ENCODE measurements around the gene RPL3.

- TF ChIP-seq POLR2A (IDR thresholded peaks at IDR 0.05) (no peak), CTCF (IDR thresholded peaks at IDR 0.05) (no peak)
These were observed 6.0 kb upstream of the RPL3 start for GRCh38 chr22:39325392-39325932.

Data from testis (tissue), 2 donors.